Occipital lobe (tissue), 2 donors: ENCODE measurements around the gene PRKCA. TPM values are rescaled to one million over a fixed set of nuclear protein-coding genes. Genes with fewer than 3 reads are reported as not detected.
"Not testable (repeated sequence)": the region's sequence is repeated elsewhere in the genome, so short reads cannot be mapped to it uniquely, and the experiment has no call there.

Experiments
- DNase-seq: peaks from one replicate; lab custom pipeline; 2025; lab: John Stamatoyannopoulos, UW
- total RNA-seq: library from RNA; depleted of rRNA; stranded (reverse); fragments of >200 nt; gene quantifications from one replicate; pipeline ENCODE4 v1.2.3, GENCODE V29; 2014

PRKCA gene
- total RNA-seq, result 29.9 TPM

- peak; percentile 50 for DNase-seq
Observed at GRCh38 chr17:66301864-66302741, at the start of gene PRKCA. Gene PRKCA, plus strand, starts transcription at chr17:66302613.

- DNase-seq, result not testable (repeated sequence)
Observed at GRCh38 chr17:66253458-66253857, 49.0 kb upstream of the PRKCA start.

- DNase-seq, result no peak
Observed at GRCh38 chr17:66255112-66255511, 47.3 kb upstream of the PRKCA start.

- DNase-seq, result no peak
Observed at GRCh38 chr17:66255527-66255971, 46.9 kb upstream of the PRKCA start.

- DNase-seq, result no peak
Observed at GRCh38 chr17:66260275-66260674, 42.1 kb upstream of the PRKCA start.

GRCh38 chr17:66260688-66261087, 41.7 kb upstream of the PRKCA start:
- DNase-seq, result no peak

- DNase-seq, result no peak
Observed at GRCh38 chr17:66262767-66263166, 39.6 kb upstream of the PRKCA start.

GRCh38 chr17:66264696-66265095, 37.7 kb upstream of the PRKCA start:
- no peak for DNase-seq

GRCh38 chr17:66268247-66268927, 34.0 kb upstream of the PRKCA start:
- no peak for DNase-seq

- no peak for DNase-seq
Observed at GRCh38 chr17:66270106-66270505, 32.3 kb upstream of the PRKCA start.

- DNase-seq, result no peak
Observed at GRCh38 chr17:66271512-66271911, 30.9 kb upstream of the PRKCA start.

- no peak for DNase-seq
Observed at GRCh38 chr17:66272811-66273585, 29.4 kb upstream of the PRKCA start.

GRCh38 chr17:66273586-66273848, 28.9 kb upstream of the PRKCA start:
- DNase-seq, result no peak

- no peak for DNase-seq
Observed at GRCh38 chr17:66275651-66276050, 26.8 kb upstream of the PRKCA start.

GRCh38 chr17:66276328-66276937, 26.0 kb upstream of the PRKCA start:
- DNase-seq, result no peak

- DNase-seq, result no peak
Observed at GRCh38 chr17:66277191-66277590, 25.2 kb upstream of the PRKCA start.

GRCh38 chr17:66281661-66282369, 20.6 kb upstream of the PRKCA start:
- DNase-seq, result no peak

- DNase-seq, result no peak
Observed at GRCh38 chr17:66283296-66283934, 19.0 kb upstream of the PRKCA start.

- DNase-seq, result no peak
Observed at GRCh38 chr17:66283971-66284370, 18.4 kb upstream of the PRKCA start.

- DNase-seq, result no peak
Observed at GRCh38 chr17:66285149-66285548, 17.3 kb upstream of the PRKCA start.

GRCh38 chr17:66287911-66288310, 14.5 kb upstream of the PRKCA start:
- no peak for DNase-seq
